ENCODE measurements around the gene VPS54.

DNA sequence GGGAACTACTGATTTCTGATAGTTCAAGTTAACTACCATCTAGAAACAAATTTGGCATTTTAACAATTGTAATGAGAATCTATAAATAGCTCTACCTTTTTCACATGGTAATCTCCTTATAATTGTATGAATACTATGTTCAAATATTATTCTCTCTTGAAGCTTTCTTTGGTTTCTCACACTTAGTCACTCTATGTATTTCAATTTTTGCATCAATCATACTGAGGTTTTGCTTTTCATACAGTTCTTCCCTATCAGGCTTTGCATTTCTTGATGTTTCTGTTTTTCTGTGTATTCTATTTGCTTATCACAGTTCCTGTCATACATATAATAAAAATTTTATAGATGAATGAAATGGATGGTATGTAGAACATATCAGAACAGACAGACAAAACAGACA, 16.0 kb downstream of the VPS54 start:
- no peak for TF ChIP-seq POLR2A (IDR thresholded peaks at IDR 0.05)
- TF ChIP-seq, protein P1, sequence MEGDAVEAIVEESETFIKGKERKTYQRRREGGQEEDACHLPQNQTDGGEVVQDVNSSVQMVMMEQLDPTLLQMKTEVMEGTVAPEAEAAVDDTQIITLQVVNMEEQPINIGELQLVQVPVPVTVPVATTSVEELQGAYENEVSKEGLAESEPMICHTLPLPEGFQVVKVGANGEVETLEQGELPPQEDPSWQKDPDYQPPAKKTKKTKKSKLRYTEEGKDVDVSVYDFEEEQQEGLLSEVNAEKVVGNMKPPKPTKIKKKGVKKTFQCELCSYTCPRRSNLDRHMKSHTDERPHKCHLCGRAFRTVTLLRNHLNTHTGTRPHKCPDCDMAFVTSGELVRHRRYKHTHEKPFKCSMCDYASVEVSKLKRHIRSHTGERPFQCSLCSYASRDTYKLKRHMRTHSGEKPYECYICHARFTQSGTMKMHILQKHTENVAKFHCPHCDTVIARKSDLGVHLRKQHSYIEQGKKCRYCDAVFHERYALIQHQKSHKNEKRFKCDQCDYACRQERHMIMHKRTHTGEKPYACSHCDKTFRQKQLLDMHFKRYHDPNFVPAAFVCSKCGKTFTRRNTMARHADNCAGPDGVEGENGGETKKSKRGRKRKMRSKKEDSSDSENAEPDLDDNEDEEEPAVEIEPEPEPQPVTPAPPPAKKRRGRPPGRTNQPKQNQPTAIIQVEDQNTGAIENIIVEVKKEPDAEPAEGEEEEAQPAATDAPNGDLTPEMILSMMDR (IDR thresholded peaks at IDR 0.05) = no peak

All from suprapubic skin (tissue), 3 donors.